ENCODE measurements around the gene ENTPD8. TPM values are rescaled to one million over a fixed set of nuclear protein-coding genes. Genes with fewer than 3 reads are reported as not detected.

Gene ENTPD8
- total and polyA plus RNA-seq, 10 of the 15 experiments (the other 5 are each of a cell fraction or from before 2014, with no cell fraction given) = not detected

DNA sequence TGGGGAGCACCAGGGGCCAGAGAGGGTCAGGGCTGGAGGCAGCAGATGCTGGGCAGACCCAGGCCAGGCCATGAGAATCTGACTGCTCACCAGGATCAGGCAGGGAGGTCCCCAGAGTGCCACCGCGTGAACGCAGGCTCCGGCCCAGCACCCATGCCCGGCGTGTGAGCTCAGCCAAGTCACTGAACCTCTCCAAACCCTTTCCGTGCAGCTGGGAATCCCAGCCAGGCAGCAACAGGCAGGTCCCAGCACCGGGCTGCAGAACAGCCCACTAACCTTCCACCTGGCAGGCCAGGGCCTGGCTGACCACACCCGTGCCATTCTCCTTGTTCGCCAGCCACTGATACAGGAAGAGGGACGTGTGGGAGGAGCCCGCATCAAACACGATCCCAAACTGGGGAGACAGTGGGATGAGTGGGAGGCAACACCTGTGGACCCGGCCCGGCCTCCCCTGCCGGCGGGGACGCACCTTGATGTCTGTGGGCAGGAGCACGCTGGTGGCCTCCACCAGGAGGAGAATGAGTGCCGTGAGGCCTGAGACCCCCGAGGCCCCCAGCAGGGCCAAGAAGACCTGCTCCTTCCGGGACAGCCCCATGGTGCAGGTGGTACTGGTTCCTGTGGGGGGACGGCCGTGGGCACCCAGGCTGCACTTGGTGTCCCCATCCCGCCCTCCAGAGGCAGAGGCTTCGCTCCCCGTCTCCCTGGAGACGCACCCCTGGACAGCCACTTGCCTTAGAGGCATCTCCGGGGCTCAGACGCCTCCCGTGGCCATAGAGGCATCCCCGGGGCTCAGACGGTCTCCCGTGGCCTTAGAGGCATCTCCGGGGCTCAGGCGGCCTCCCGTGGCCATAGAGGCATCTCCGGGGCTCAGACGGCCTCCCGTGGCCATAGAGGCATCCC lies 3.2 kb downstream of the ENTPD8 start:
- H3K36me3 ChIP-seq (ENCODE audit: control insufficient read depth in 2 of 2, insufficient read depth in 2 of 2, low read length in 1 of 2) = no peaks in the 10 kb centered on the region
- DNase-seq (ENCODE audit: low read depth, low spot score) (no peak), FAIRE-seq (no peak), ATAC-seq (no peak)
- ChIA-PET POLR2A (no interaction called here), SMC1A (ENCODE audit: uncharacterized antibody, unreplicated experiment) (no interaction called here), RAD21 (ENCODE audit: unreplicated experiment) (no interaction called here), CTCF (no interaction called here)
- no peak overlapping the region for H3K4me3 ChIP-seq
- H3K4me2 ChIP-seq (ENCODE audit: control insufficient read depth, insufficient read depth) = no peak overlapping the region
- no peaks in the 10 kb centered on the region for H3K9me3 ChIP-seq (replicated peaks; ENCODE audit: control insufficient read depth, insufficient read depth, low read length)
- H3K9ac ChIP-seq (ENCODE audit: control insufficient read depth, insufficient read depth, low read length) = no peak overlapping the region
- H3K27ac ChIP-seq (ENCODE audit: control insufficient read depth, insufficient read depth) = no peak overlapping the region
- BruUV-seq (replicated peaks) = no TSS peak
- in situ Hi-C loops (cut with MboI) = no loop called here
- intact Hi-C loops (cut with micrococcal nuclease; ENCODE audit: unreplicated experiment) = no loop called here
- H2AFZ ChIP-seq (ENCODE audit: control insufficient read depth, low read depth, low read length) = no peak overlapping the region
- TF ChIP-seq TAF1 (IDR thresholded peaks at IDR 0.05; ENCODE audit: borderline replicate concordance, low read depth, low read length) (no peak), SIN3A (IDR thresholded peaks at IDR 0.05; ENCODE audit: low read depth, low read length) (no peak)
- 56% methylated on average over 36 of the region's 40 CpGs for WGBS (ENCODE audit: insufficient coverage, insufficient replicate concordance, low lambda C conversion rate, missing lambda C conversion rate)
- H3K27me3 ChIP-seq (replicated peaks in 1 of 2; ENCODE audit: control insufficient read depth in 2 of 2, insufficient read depth in 2 of 2, low read length in 1 of 2) = no peaks in the 10 kb centered on the region
- no peaks in the 10 kb centered on the region for H4K20me1 ChIP-seq (ENCODE audit: control insufficient read depth, insufficient read depth)
- no peaks in the 10 kb centered on the region for H3K4me1 ChIP-seq (ENCODE audit: control insufficient read depth, insufficient read depth, low read length)
- H3K79me2 ChIP-seq (ENCODE audit: control insufficient read depth, insufficient read depth, low read length) = no peaks in the 10 kb centered on the region

DNA sequence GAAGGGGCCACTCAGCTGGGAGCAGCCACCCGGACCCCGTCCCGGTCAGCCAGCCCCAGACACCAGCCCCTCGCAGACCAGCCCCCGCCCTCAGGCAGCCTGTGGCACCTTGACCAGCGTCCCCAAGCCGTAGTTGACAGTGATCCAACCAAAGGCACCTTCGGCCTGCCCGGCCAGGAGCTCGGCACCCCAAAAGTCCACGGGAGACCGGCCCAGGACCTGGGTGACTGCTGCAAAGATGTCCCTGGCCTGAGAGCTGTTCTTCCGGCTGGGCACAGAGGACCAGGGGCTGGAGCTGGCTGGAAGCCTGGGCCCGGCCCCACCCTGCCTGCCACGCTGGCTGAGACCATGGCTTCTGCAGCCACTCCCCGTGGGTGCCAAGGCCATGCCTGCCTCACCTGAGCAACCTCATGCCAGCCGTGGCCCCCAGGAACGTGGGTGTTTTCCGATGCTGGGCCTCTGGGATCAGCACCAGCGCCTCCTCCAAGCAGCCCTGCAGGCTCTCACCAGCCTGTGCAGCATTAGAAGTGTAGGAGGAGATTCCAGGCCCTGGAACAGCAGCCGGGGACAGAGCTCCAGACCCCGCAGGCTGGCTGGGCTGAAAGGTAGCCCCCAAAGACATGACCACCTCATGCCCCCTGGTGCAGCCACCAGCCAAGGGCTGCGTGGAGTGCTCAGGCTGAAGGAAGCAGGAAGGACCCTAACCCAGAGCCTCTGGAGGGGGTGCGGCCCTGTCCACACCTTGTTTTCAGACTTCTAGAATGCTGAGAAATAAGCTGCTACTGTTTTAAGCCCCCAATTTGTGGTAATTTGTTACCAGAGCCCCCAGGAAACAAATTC lies 4.2 kb downstream of the ENTPD8 start:
- Histone ChIP-seq H3K27me3 (replicated peaks in 1 of 2; ENCODE audit: control insufficient read depth in 2 of 2, insufficient read depth in 2 of 2, low read length in 1 of 2) (no peaks in the 10 kb centered on the region), H3K27ac (ENCODE audit: control insufficient read depth, insufficient read depth) (no peak overlapping the region), H3K36me3 (ENCODE audit: control insufficient read depth in 2 of 2, insufficient read depth in 2 of 2, low read length in 1 of 2) (no peaks in the 10 kb centered on the region), H4K20me1 (ENCODE audit: control insufficient read depth, insufficient read depth) (no peaks in the 10 kb centered on the region), H3K9me3 (replicated peaks; ENCODE audit: control insufficient read depth, insufficient read depth, low read length) (no peaks in the 10 kb centered on the region), H3K4me3 (no peak overlapping the region), H3K4me2 (ENCODE audit: control insufficient read depth, insufficient read depth) (no peak overlapping the region), H2AFZ (ENCODE audit: control insufficient read depth, low read depth, low read length) (no peak overlapping the region), H3K4me1 (ENCODE audit: control insufficient read depth, insufficient read depth, low read length) (no peaks in the 10 kb centered on the region), H3K9ac (ENCODE audit: control insufficient read depth, insufficient read depth, low read length) (no peak overlapping the region), H3K79me2 (ENCODE audit: control insufficient read depth, insufficient read depth, low read length) (no peaks in the 10 kb centered on the region)
- in situ Hi-C loops (cut with MboI) (no loop called here), intact Hi-C loops (cut with micrococcal nuclease; ENCODE audit: unreplicated experiment) (no loop called here)
- CTCF ChIA-PET = no interaction called here
- RAD21 ChIA-PET (ENCODE audit: unreplicated experiment) = no interaction called here
- SMC1A ChIA-PET (ENCODE audit: uncharacterized antibody, unreplicated experiment) = no interaction called here
- WGBS (ENCODE audit: insufficient coverage, insufficient replicate concordance, low lambda C conversion rate, missing lambda C conversion rate) = 53% methylated on average over 19 of the region's 24 CpGs
- DNase-seq (ENCODE audit: low read depth, low spot score) (no peak), FAIRE-seq (no peak), ATAC-seq (no peak)
- POLR2A ChIA-PET = no interaction called here
- no TSS peak for BruUV-seq (replicated peaks)
- TF ChIP-seq SIX5 (IDR thresholded peaks at IDR 0.05; ENCODE audit: low read depth, low read length, severe bottlenecking) = no peak
- TF ChIP-seq, protein P1, sequence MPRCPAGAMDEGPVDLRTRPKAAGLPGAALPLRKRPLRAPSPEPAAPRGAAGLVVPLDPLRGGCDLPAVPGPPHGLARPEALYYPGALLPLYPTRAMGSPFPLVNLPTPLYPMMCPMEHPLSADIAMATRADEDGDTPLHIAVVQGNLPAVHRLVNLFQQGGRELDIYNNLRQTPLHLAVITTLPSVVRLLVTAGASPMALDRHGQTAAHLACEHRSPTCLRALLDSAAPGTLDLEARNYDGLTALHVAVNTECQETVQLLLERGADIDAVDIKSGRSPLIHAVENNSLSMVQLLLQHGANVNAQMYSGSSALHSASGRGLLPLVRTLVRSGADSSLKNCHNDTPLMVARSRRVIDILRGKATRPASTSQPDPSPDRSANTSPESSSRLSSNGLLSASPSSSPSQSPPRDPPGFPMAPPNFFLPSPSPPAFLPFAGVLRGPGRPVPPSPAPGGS (IDR thresholded peaks at IDR 0.05; ENCODE audit: borderline replicate concordance, insufficient read depth, low read depth, low read length, poor library complexity, severe bottlenecking) = no peak
- no peak for TF ChIP-seq STAT3 (IDR thresholded peaks at IDR 0.05; ENCODE audit: low read depth, low read length)
- TF ChIP-seq, protein P2, sequence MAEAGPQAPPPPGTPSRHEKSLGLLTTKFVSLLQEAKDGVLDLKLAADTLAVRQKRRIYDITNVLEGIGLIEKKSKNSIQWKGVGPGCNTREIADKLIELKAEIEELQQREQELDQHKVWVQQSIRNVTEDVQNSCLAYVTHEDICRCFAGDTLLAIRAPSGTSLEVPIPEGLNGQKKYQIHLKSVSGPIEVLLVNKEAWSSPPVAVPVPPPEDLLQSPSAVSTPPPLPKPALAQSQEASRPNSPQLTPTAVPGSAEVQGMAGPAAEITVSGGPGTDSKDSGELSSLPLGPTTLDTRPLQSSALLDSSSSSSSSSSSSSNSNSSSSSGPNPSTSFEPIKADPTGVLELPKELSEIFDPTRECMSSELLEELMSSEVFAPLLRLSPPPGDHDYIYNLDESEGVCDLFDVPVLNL (IDR thresholded peaks at IDR 0.05; ENCODE audit: low read depth, low read length) = no peak
